Neuronal stem cell (in vitro differentiated cells): Measurements from ENCODE around the gene SYNE2.

Experiments used
- DNase-seq: peaks from one replicate; pipeline ENCODE4 v3.0.0-alpha.2; 2013; ENCODE audit warnings: low spot score
- H2AFZ ChIP-seq: one replicate; pipeline ENCODE4 v1.6.1; 2013; ENCODE audit warnings: mild to moderate bottlenecking, low read length, inconsistent platforms
- H2AK5ac ChIP-seq: 2 replicates; pipeline ENCODE4 v1.6.1; 2013; ENCODE audit warnings: low read depth, mild to moderate bottlenecking, inconsistent platforms, low read length, moderate library complexity, mixed read lengths
- H2BK120ac ChIP-seq: 2 replicates; pipeline ENCODE4 v1.6.1; 2013; ENCODE audit warnings: low read depth, mild to moderate bottlenecking, inconsistent platforms, low read length, moderate library complexity, mixed read lengths
- H2BK12ac ChIP-seq: one replicate; pipeline ENCODE4 v1.6.1; 2013; ENCODE audit warnings: low read length, inconsistent platforms
- H2BK15ac ChIP-seq: 2 replicates; pipeline ENCODE4 v1.6.1; 2013; ENCODE audit warnings: mild to moderate bottlenecking, low read length, inconsistent platforms, mixed read lengths
- H2BK5ac ChIP-seq: one replicate; pipeline ENCODE4 v1.6.1; 2013; ENCODE audit warnings: inconsistent platforms, mild to moderate bottlenecking, low read length, moderate library complexity
- H3K14ac ChIP-seq: one replicate; pipeline ENCODE4 v1.6.1; 2013; ENCODE audit warnings: low read length, inconsistent platforms
- H3K18ac ChIP-seq: 2 replicates; pipeline ENCODE4 v1.6.1; 2013; ENCODE audit warnings: low read length, inconsistent platforms
- H3K23ac ChIP-seq: 2 replicates; pipeline ENCODE4 v1.6.1; 2013; ENCODE audit warnings: low read depth, mild to moderate bottlenecking, mixed read lengths, low read length, inconsistent platforms; ENCODE audit not compliant: poor library complexity
- H3K27ac ChIP-seq: replicated peaks from 3 replicates; pipeline ENCODE4 v1.5.1; 2013; ENCODE audit warnings: low read length, inconsistent platforms
- H3K27me3 ChIP-seq, 3 experiments: 2 replicates each; pipeline ENCODE4 v1.6.1; 2013; ENCODE audit warnings: low read length in 3 of 3, mild to moderate bottlenecking in 2 of 3, inconsistent platforms in 1 of 3, low read depth in 1 of 3, mixed read lengths in 1 of 3, moderate library complexity in 1 of 3; ENCODE audit not compliant: control insufficient read depth in 3 of 3, insufficient read depth in 3 of 3
- H3K36me3 ChIP-seq, 2 donors: replicated peaks in 1 of 2; 2 replicates each; pipeline ENCODE4 v1.6.1; 2013; ENCODE audit warnings: low read length in 2 of 2; ENCODE audit not compliant: control insufficient read depth in 2 of 2, insufficient read depth in 2 of 2
- H3K4ac ChIP-seq: 2 replicates; pipeline ENCODE4 v1.6.1; 2013; ENCODE audit warnings: inconsistent platforms, mild to moderate bottlenecking, low read length, moderate library complexity
- H3K4me1 ChIP-seq, 2 donors: 1 replicate in 1 of 2; 2 replicates in 1 of 2; pipeline ENCODE4 v1.6.1; 2013; ENCODE audit warnings: low read length in 2 of 2, low read depth in 1 of 2; ENCODE audit not compliant: control insufficient read depth in 2 of 2, insufficient read depth in 1 of 2
- H3K4me2 ChIP-seq: one replicate; pipeline ENCODE4 v1.6.1; 2013; ENCODE audit warnings: mild to moderate bottlenecking, low read length, inconsistent platforms; ENCODE audit not compliant: insufficient read depth, poor library complexity, severe bottlenecking
- H3K4me3 ChIP-seq, 2 donors: 2 replicates each; pipeline ENCODE4 v1.5.1; 2013; ENCODE audit warnings: low read length in 2 of 2, mild to moderate bottlenecking in 2 of 2, inconsistent platforms in 1 of 2, moderate library complexity in 1 of 2
- H3K79me1 ChIP-seq: one replicate; pipeline ENCODE4 v1.6.1; 2013; ENCODE audit warnings: low read depth, mild to moderate bottlenecking, inconsistent platforms, low read length, moderate library complexity
- H3K9ac ChIP-seq: one replicate; pipeline ENCODE4 v1.6.1; 2013; ENCODE audit warnings: mild to moderate bottlenecking, low read depth, low read length, inconsistent platforms; ENCODE audit not compliant: poor library complexity
- H3K9me3 ChIP-seq, 2 donors: replicated peaks in 1 of 2; 2 replicates each; pipeline versions ENCODE3 to v1.6.1; 2013; ENCODE audit warnings: low read length in 2 of 2, mild to moderate bottlenecking in 2 of 2, inconsistent platforms in 1 of 2, low read depth in 1 of 2, mixed read lengths in 1 of 2, moderate library complexity in 1 of 2; ENCODE audit not compliant: control insufficient read depth in 2 of 2, insufficient read depth in 1 of 2
- H4K8ac ChIP-seq: one replicate; pipeline ENCODE4 v1.6.1; 2013; ENCODE audit warnings: low read depth, mild to moderate bottlenecking, inconsistent platforms, low read length, moderate library complexity
- H4K91ac ChIP-seq: one replicate; pipeline ENCODE4 v1.6.1; 2013; ENCODE audit warnings: low read length, low read depth, mild to moderate bottlenecking, inconsistent platforms; ENCODE audit not compliant: poor library complexity
- WGBS, 2 donors: extraction: QIAGEN DNeasy Blood & Tissue Kit; methylation state at CpG; one replicate each; pipeline ENCODE4 v1.1.7; 2013; ENCODE audit warnings: missing lambda C conversion rate in 2 of 2, mixed read lengths in 1 of 2; ENCODE audit not compliant: insufficient read length in 2 of 2, insufficient replicate concordance in 1 of 2; ENCODE audit errors: extremely low coverage in 2 of 2; 5-methylcytosine and 5-hydroxymethylcytosine counted together

Gene SYNE2

DNA sequence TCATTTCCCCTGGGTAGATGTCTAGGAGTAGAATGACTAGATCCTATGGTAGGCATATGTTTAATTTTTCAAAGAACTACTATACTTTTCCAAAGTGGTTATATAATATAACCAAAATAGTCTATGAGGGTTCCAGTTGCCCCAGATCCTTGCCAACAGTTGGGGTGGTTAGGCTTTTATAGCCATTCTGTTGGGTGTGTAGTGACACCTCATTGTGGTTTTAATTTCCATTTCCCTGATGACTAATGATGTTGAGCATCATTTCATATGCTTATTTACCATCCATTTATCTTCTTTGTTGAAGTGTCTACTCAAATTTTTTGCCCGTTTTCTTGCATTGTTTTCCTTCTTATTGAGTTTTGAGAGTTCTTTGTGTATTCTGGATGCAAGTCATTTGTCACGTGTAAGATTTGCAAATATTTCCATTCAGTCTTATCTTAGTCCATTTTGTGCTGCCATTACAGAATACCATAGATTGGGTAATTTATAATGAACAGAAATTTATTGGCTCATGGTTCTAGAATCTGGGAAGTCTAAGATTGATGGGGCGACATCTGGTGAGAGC, 4.7 kb downstream of the SYNE2 start:
- H4K91ac ChIP-seq, result no peak overlapping the region
- no peak overlapping the region for H4K8ac ChIP-seq
- H2BK12ac ChIP-seq, result no peak overlapping the region
- H3K9ac ChIP-seq, result no peak overlapping the region
- no peak overlapping the region for H2BK5ac ChIP-seq
- no peak for DNase-seq
- WGBS, 2 donors, result no CpG with 5 or more reads among the region's 3 CpGs
- no peak overlapping the region for H3K27ac ChIP-seq
- peaks cover 10% of the 10 kb centered on the region for H3K79me1 ChIP-seq
- no peak overlapping the region for H3K4me3 ChIP-seq
- no peak overlapping the region for H3K23ac ChIP-seq
- H2BK15ac ChIP-seq, result no peak overlapping the region
- H3K14ac ChIP-seq, result no peak overlapping the region
- no peaks in the 10 kb centered on the region for H3K27me3 ChIP-seq
- no peaks in the 10 kb centered on the region for H3K36me3 ChIP-seq
- no peaks in the 10 kb centered on the region for H3K9me3 ChIP-seq
- H3K4ac ChIP-seq, result no peak overlapping the region
- H2BK120ac ChIP-seq, result no peak overlapping the region
- H2AK5ac ChIP-seq, result no peak overlapping the region
- H2AFZ ChIP-seq, result no peak overlapping the region
- peaks cover 3 to 8% of the 10 kb centered on the region in 2 donors for H3K4me1 ChIP-seq
- H3K4me2 ChIP-seq, result no peak overlapping the region
- H3K18ac ChIP-seq, result no peak overlapping the region

DNA sequence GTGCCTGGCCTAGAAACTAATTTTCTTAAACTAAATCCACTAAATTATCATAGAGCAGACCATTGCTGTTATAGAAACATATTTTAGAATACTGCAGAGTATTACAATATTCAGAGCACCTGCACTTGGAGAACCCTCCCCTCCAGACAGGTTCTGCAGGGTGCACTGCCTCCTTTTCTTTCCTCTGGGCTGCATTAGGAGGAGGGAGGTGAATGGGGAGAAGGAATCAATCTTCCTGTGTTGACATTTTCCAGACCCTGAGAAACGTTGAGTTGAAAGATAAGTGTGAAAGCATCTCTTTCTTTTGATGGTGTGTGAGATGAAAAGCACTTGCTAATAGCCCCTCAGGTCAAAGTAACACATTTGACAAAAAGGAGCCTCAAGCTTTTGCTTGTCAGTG, 7.3 kb downstream of the SYNE2 start:
- no peak overlapping the region for H3K23ac ChIP-seq
- WGBS, 2 donors, result no CpG with 5 or more reads among the region's 1 CpG
- no peak overlapping the region for H3K14ac ChIP-seq

DNA sequence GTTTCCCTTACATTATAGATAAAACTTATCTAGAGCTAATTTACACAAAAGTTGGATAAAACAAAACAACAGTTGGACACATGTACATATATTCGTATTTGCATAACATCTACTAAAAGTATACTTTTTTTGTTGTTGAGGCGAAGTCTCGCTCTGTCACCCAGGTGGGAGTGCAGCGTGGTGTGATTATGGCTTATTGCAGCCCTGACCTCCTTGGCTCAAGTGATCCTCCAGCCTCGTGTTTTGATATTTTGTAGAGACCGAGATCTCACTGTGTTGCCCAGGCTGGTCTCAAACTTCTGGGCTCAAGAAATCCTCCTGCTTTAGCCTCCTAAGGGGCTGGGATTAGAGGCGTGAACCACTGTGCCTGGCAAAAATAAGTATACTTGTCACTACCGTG, 9.4 kb downstream of the SYNE2 start:
- Histone ChIP-seq H2BK15ac (no peak overlapping the region), H3K79me1 (peaks cover 6% of the 10 kb centered on the region), H4K91ac (no peak overlapping the region), H2BK12ac (no peak overlapping the region), H3K18ac (no peak overlapping the region), H2AFZ (no peak overlapping the region), H2AK5ac (no peak overlapping the region), H3K36me3 (no peaks in the 10 kb centered on the region), H2BK120ac (no peak overlapping the region), H4K8ac (no peak overlapping the region), H3K23ac (no peak overlapping the region), H3K9ac (no peak overlapping the region), H3K27ac (no peak overlapping the region), H3K4me2 (no peak overlapping the region), H3K14ac (no peak overlapping the region), H2BK5ac (no peak overlapping the region), H3K4ac (no peak overlapping the region), H3K4me3 (no peak overlapping the region), H3K27me3 (no peaks in the 10 kb centered on the region), H3K9me3 (no peaks in the 10 kb centered on the region), H3K4me1 (no peaks in the 10 kb centered on the region)
- WGBS, 2 donors, result no CpG with 5 or more reads among the region's 8 CpGs
- no peak for DNase-seq

More for the DNA sequence above, 7.3 kb downstream of the SYNE2 start:
- Histone ChIP-seq H3K27me3 (no peaks in the 10 kb centered on the region), H3K18ac (no peak overlapping the region), H3K4me3 (no peak overlapping the region), H4K91ac (no peak overlapping the region), H3K9me3 (no peaks in the 10 kb centered on the region), H3K4me2 (no peak overlapping the region), H3K27ac (no peak overlapping the region), H2AFZ (no peak overlapping the region), H3K9ac (no peak overlapping the region), H2BK12ac (no peak overlapping the region), H3K79me1 (peaks cover 8% of the 10 kb centered on the region), H3K4me1 (peaks cover 3 to 5% of the 10 kb centered on the region in 2 donors), H3K4ac (no peak overlapping the region), H2BK5ac (no peak overlapping the region), H2AK5ac (no peak overlapping the region), H2BK15ac (no peak overlapping the region), H4K8ac (no peak overlapping the region), H2BK120ac (no peak overlapping the region), H3K36me3 (no peaks in the 10 kb centered on the region)
- no peak for DNase-seq

DNA sequence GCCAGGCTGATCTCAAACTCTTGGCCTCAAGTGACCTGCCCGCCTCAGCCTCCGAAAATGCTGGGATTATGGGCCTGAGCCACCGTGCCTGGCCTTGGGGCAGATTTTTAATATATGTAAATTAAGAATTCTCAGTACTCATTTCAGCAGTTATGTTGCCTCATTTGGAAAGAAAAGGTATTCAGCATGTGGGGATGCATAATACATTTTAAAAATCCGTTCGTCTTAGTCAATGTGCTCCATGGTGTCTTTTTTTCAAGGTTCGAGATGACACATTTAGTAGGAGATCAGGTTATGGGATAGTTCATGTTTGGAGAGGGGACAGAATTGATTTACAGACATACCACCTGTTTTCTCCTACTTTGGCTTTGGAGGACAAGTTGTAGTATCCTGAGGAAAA, 10.2 kb downstream of the SYNE2 start:
- peaks cover 6% of the 10 kb centered on the region for H3K79me1 ChIP-seq
- no peak overlapping the region for H2AFZ ChIP-seq
- no peaks in the 10 kb centered on the region for H3K36me3 ChIP-seq
- WGBS, 2 donors, result no CpG with 5 or more reads among the region's 6 CpGs
- H3K9me3 ChIP-seq, result no peaks in the 10 kb centered on the region
- no peak for DNase-seq
- H2BK120ac ChIP-seq, result no peak overlapping the region
- H3K18ac ChIP-seq, result no peak overlapping the region
- no peak overlapping the region for H2BK12ac ChIP-seq
- H3K23ac ChIP-seq, result no peak overlapping the region
- H2BK15ac ChIP-seq, result no peak overlapping the region
- H4K91ac ChIP-seq, result no peak overlapping the region
- no peak overlapping the region for H3K4ac ChIP-seq
- no peaks in the 10 kb centered on the region for H3K4me1 ChIP-seq
- H3K9ac ChIP-seq, result no peak overlapping the region
- H3K14ac ChIP-seq, result no peak overlapping the region
- H3K4me2 ChIP-seq, result no peak overlapping the region
- H3K4me3 ChIP-seq, result no peak overlapping the region
- H2AK5ac ChIP-seq, result no peak overlapping the region
- no peaks in the 10 kb centered on the region for H3K27me3 ChIP-seq
- H4K8ac ChIP-seq, result no peak overlapping the region
- H2BK5ac ChIP-seq, result no peak overlapping the region
- H3K27ac ChIP-seq, result no peak overlapping the region
